ENCODE data around the gene TAS2R38.

The TAS2R38 gene

GRCh38 chr7:141976524-141977245, 3.1 kb upstream of the TAS2R38 start:
- DNase-seq (ENCODE audit: low read depth in 2 of 2, low spot score in 1 of 2) = no peak

- DNase-seq (ENCODE audit: low read depth in 2 of 2, low spot score in 1 of 2) = peak; percentile 26 to 31
Observed at GRCh38 chr7:141975806-141976523, 2.4 kb upstream of the TAS2R38 start.

GRCh38 chr7:141974831-141975230, 1.3 kb upstream of the TAS2R38 start:
- no peak for DNase-seq (ENCODE audit: low read depth in 2 of 2, low spot score in 1 of 2)

- no peak for DNase-seq (ENCODE audit: low read depth in 2 of 2, low spot score in 1 of 2)
Observed at GRCh38 chr7:141960687-141961422, 12.7 kb downstream of the TAS2R38 start.

GRCh38 chr7:141956084-141956483, 17.5 kb downstream of the TAS2R38 start:
- no peak for DNase-seq (ENCODE audit: low read depth in 2 of 2, low spot score in 1 of 2)

GRCh38 chr7:141954334-141954733, 19.2 kb downstream of the TAS2R38 start:
- no peak for DNase-seq (ENCODE audit: low read depth in 2 of 2, low spot score in 1 of 2)

GRCh38 chr7:141952461-141952860, 21.1 kb downstream of the TAS2R38 start:
- no peak for DNase-seq (ENCODE audit: low read depth in 2 of 2, low spot score in 1 of 2)

- no peak for DNase-seq (ENCODE audit: low read depth in 2 of 2, low spot score in 1 of 2)
Observed at GRCh38 chr7:141950806-141951205, 22.8 kb downstream of the TAS2R38 start.

GRCh38 chr7:141949911-141950310, 23.7 kb downstream of the TAS2R38 start:
- DNase-seq (ENCODE audit: low read depth in 2 of 2, low spot score in 1 of 2) = no peak

- DNase-seq (ENCODE audit: low read depth in 2 of 2, low spot score in 1 of 2) = no peak
Observed at GRCh38 chr7:141949451-141949850, 24.1 kb downstream of the TAS2R38 start.

GRCh38 chr7:141949021-141949420, 24.6 kb downstream of the TAS2R38 start:
- DNase-seq (ENCODE audit: low read depth in 2 of 2, low spot score in 1 of 2) = no peak

- no peak for DNase-seq (ENCODE audit: low read depth in 2 of 2, low spot score in 1 of 2)
Observed at GRCh38 chr7:141946796-141947195, 26.8 kb downstream of the TAS2R38 start, which contains the start of gene CLEC5A. Gene CLEC5A, minus strand, starts transcription at chr7:141946974. Its CDS starts 682 bp downstream, at chr7:141946292.

- DNase-seq (ENCODE audit: low read depth in 2 of 2, low spot score in 1 of 2) = no peak
Observed at GRCh38 chr7:141945356-141945755, 28.2 kb downstream of the TAS2R38 start.

- no peak for DNase-seq (ENCODE audit: low read depth in 2 of 2, low spot score in 1 of 2)
Observed at GRCh38 chr7:141944811-141945210, 28.8 kb downstream of the TAS2R38 start.

GRCh38 chr7:141943846-141944245, 29.7 kb downstream of the TAS2R38 start:
- no peak for DNase-seq (ENCODE audit: low read depth in 2 of 2, low spot score in 1 of 2)

- no peak for DNase-seq (ENCODE audit: low read depth in 2 of 2, low spot score in 1 of 2)
Observed at GRCh38 chr7:141941075-141941474, 32.5 kb downstream of the TAS2R38 start.

GRCh38 chr7:141930211-141930610, 43.4 kb downstream of the TAS2R38 start:
- DNase-seq (ENCODE audit: low read depth in 2 of 2, low spot score in 1 of 2) = no peak

- no peak for DNase-seq (ENCODE audit: low read depth in 2 of 2, low spot score in 1 of 2)
Observed at GRCh38 chr7:141928845-141929195, 44.8 kb downstream of the TAS2R38 start.

GRCh38 chr7:141928146-141928844, 45.3 kb downstream of the TAS2R38 start:
- no peak for DNase-seq (ENCODE audit: low read depth in 2 of 2, low spot score in 1 of 2)

Measured in stimulated activated CD8-positive, alpha-beta memory T cell treated with anti-CD3 and anti-CD28 coated beads, Interleukin-4, amount 100 ng/mL, for 1 hour (primary cell).